Measurements from ENCODE around the gene F2R.
"Not testable (repeated sequence)": the region's sequence is repeated elsewhere in the genome, so short reads cannot be mapped to it uniquely, and the experiment has no call there.

The F2R gene

DNA sequence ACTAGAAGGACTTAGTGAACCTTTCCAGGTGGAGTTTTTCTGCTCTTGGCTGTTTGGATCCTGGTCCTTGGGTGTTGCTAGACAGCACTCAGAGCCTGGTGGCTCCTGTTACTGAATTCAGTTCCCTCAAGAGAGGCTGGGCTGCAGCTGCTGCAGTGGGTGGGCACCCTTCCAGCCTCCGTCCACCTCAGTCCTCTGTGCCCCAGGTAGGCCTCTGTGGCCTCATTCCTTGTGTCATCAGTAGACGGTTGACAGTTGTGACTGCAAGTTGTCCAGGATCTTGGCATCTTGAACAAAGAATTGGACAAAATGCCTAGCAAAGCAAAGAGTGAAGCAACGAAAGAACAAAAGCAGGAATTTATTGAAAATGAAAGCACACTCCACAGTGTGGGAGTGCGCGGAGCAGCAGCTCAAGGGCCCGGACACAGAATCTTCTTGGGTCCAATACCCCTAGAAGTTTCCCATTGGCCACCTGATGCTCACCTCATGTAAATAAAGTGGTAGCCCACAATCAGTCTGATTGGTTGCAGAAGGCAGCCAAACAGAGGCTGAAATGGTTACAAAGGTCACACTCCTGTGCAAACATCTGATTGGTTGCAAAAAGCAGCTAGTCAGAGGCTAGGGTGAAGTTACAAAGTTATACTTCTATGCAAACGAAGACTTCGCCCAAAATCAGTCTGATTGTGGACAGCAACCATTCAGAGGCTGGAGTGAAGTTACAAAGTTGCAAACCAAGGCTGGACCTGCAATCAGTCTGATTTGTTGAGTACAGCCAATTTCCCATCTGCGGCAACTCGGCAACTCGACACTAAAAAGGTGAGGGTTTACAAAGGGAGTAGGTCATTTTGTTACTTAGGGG is 40.1 kb downstream of the F2R start:
- no peak for DNase-seq (ENCODE audit: low spot score)

DNA sequence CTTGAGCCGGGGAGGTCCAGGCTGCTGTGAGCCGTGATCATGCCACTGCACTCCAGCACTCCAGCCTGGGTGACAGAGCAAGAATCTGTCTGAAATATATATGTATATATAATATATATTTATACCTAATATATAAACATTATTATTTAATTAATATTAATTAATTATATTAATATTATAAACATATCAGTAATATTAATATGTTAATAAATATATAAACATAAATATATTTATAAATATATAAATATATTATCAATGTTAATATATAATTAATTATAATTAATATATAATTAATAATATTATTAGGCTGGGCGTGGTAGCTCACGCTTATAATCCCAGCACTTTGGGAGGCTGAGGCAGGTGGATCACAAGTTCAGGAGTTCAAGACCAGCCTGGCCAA is 41.1 kb downstream of the F2R start:
- no peak for DNase-seq (ENCODE audit: low spot score)

DNA sequence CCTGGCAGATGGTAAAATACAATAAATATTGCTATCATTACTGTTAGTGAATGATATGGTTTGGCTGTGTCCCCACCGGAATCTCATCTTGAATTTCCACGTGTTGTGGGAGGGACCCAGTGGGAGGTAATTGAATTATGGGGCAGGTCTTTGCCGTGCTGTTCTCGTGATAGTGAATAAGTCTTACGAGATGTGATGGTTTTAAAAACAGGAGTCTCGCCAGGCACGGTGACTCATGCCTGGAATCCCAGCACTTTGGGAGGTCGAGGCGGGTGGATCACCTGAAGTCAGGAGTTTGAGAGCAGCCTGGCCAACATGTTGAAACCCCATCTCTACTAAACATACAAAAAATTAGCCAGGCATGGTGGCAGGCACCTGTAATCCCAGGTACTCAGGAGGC is 45.2 kb downstream of the F2R start:
- not testable (repeated sequence) for DNase-seq (ENCODE audit: low spot score)

DNA sequence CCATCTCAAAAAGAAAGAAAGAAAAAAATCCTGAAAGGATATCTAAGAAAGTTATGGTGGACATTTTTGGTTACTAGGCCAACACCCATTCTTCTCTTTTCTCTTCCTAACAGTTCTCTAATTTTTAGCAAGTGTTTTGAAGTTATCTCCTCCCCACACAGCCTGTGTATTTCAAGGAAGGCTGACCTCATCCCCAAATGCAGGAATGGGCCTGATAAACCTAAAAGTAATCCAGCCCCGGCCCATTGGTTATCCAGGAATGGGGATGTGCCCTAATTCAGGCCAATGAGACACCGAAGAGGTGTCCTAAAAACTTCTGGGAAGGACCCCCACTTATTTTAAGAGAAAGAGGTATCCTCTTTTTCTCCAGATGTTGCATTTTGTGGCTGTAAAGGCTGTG is 46.6 kb downstream of the F2R start:
- DNase-seq (ENCODE audit: low spot score): no peak

DNA sequence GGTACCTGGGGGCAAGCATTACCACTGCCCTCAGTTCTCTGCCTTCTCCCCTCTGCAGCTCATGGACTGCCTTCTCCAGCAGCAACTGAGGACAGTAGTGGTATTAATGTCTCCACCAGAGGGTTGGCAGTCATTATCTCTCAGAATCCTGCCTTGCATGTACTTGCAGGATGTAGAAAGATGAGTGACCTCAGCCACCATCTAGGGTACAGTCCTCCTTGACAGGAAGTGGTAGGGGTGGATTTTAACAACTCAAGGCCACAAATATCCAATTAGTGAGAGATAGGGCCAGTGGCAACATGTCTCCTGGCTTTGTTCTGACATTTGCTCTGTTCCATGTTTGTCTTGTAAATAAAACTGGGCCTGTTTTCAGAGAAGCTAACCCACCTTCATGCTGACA is 47.2 kb downstream of the F2R start:
- DNase-seq (ENCODE audit: low spot score): no peak

DNA sequence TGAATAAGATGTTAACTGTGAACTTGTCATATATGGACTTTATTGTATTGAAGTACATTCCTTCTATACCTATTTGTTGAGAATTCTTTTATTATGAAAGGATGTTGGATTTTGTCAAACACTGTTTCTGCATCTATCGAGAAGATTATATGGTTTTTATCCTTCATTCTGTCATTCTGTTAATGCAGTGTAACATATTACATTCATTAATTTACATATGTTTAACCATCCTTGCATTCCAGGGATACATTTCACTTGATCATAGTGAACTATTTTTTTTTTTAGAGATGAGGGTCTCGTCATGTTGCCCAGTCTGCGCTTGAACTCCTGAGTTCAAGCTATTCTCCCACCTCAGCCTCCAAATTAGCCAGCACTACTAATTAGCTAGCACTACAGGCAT is 48.4 kb downstream of the F2R start:
- no peak for DNase-seq (ENCODE audit: low spot score)

DNA sequence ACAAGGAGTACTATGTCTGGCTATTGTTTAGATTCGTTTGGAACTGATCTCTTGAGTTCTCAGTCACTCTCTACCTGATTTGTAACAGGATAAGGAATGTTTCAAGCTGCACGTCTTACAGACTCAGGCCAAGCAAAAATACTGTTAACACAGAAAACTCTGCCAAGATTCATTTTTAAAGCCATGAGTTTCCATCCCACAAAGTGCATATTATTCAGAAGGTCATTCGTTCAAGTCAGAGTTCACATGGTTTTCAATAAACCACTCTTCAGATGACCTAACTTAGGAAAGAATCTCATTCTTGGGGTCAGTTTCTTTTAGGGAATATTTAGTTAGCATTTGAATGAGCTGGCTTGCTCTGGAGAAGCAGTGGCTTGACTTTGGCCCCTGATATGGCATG is 49.3 kb downstream of the F2R start:
- no peak for DNase-seq (ENCODE audit: low spot score)

DNA sequence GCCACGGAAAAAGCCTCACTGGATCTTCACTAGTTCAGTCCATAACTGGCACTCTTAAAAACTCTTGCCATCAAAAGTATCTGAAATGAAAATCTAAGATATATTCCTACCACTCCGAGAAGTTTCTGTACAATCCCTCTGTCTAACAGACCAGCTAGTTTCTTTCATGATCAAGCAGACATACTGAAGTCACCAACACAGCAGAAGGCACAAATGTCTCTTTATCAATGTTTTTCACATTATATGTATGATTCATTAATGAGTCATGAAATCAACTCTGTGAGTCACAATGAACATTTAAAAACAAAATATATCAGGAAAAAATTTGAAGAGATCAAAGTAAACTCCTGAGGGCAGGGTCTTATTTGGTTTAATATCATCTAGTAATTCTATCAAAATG is 50.8 kb downstream of the F2R start:
- no peak for DNase-seq (ENCODE audit: low spot score)

DNA sequence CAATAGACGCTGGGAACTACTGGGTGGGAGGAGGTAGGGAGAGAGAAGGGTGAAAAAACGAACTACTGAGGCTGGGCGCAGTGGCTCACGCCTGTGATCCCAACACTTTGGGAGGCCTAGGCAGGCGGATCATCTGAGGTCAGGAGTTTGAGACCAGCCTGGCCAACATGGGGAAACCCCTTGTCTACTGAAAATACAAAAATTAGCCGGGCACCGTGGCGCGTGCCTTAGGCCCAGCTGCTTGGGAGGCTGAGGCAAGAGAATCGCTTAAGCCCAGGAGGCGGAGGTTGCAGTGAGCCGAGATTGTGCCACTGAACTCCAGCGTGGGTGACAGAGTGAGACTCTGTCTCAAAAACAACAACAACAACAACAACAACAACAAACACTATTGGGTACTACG is 55.1 kb downstream of the F2R start:
- DNase-seq (ENCODE audit: low spot score): not testable (repeated sequence)

DNA sequence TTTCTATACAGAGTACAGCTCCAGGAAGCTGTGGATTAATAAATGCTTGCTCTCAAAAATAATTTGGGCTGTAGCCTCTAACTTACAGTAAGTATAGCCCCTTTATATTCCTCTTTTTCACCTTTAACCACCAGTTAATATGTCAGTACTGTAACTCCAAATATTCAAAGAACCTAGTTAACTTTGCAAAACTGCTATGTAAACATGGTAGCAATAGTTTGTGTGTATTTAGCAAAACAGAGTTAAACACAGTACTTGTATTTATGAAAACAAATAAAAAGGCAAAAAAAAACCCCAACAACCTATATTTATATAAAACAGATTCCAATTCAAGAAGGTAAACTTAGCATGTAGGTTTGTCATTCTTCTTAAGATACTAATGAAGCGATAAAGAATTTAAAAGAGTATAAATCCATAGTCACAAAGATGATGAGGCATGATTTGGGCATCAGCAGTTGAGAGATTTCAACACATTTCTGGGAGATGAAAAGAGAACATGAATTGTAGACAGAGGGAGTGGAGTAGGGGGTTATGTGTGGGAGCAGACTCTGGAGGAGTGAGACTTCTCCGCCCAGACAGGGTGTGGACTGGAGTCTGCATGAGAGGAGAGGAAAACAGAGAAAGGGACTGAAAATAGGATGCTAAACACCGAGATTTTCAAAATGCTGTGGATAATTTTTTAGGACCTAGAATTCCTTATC is 55.9 kb downstream of the F2R start:
- DNase-seq (ENCODE audit: low spot score): no peak

DNA sequence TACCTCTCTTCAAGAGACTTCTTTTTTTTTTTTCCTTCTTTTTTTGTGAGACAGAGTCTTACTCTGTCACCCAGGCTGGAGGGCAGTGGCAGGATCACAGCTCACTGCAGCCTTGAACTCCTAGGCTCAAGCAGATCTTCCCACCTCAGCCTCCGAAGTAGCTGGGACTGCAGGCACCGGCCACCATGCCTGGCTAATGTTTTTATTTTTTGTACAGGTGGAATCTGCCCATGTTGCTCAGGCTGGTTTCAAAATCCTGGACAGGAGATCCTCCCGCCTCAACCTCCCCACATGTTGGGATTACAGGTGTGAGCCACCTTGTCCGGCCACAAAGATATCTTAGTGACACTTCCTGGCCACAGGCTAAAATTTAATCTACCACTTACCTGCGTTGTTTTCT is 60.0 kb downstream of the F2R start:
- DNase-seq (ENCODE audit: low spot score): no peak

DNA sequence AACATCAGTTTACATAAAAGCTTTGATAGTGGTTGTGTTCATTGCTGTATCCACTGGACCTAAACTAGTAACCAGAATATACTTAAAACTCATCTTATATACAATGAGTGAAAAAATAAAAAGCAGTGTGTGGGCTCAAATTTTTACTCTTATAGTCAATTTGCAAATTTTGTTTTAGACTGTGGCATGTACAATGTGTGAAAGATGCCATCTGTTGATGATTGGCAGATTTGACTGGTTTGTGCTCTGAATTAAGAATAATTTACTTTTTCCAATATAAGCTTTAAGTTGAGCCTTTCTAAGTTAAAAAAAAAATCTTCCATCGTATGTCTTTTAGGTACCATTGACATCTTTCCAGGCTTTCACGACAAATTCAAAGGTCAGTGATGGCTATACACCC is 60.5 kb downstream of the F2R start:
- no peak for DNase-seq (ENCODE audit: low spot score)

DNA sequence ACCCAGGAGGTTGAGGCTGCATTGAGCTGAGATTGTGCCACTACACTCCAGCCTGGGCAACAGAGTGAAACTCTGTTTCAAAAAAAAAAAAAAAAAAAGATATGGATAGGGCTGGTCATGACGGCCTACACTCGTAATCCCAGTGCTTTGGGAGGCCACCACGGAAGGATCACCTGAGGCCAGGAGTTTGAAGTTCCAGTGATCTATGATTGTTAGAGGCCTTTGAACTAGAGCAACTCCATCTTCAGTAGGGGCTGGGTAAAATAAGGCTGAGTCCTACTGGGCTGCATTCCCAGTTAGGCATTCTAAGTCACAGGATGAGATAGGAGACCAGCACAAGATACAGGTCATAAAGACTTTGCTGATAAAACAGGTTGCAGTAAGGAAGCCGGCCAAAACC is 64.7 kb downstream of the F2R start:
- not testable (repeated sequence) for DNase-seq (ENCODE audit: low spot score)

DNA sequence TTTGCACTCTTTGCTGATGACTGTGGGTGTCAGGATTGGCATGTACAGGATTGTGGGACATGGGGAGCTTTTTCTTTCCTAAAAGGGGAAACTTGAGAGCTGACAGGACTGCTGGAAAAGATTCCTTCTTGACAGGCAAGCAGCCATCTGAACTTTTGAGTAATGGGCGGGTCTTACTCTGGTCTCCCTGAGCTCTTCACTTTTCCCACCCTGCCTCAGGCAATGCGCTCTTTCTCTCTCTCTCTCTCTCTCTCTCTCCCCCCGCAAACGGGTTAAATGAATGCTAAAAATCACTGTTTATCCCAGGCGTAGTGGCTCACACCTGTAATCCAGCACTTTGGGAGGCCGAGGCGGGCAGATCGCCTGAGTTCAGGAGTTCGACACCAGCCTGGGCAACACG is 65.8 kb downstream of the F2R start:
- DNase-seq (ENCODE audit: low spot score): no peak

DNA sequence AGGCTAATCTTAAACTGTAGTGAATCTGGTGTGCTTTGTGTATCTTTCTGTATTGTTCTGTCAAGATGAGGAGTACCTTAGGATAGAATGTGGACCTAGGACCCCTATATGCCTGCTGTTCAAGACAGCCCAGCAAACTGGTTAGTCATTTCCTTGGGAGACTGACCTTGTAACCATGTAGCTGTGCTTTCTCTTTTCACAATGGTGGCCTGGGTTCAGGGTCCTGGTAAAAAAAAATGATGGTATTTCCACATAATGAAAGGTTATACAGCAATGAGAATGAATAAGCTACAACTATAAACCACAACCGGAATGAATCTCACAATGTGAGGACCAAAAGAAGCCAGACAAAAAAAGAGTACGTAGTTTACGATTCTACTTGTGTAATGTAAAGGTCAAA is 66.5 kb downstream of the F2R start:
- DNase-seq (ENCODE audit: low spot score): no peak
